Rectal smooth muscle tissue (tissue), 1 donor: ENCODE measurements around the gene E2F8.
"Not testable (repeated sequence)": the region's sequence is repeated elsewhere in the genome, so short reads cannot be mapped to it uniquely, and the experiment has no call there.

Experiments used
- H3K27ac ChIP-seq: one replicate; pipeline ENCODE4 v1.7.0; 2013; ENCODE audit warnings: low read depth, low read length, inconsistent platforms
- H3K27me3 ChIP-seq: one replicate; pipeline ENCODE4 v1.7.0; 2013; ENCODE audit warnings: low read length; ENCODE audit not compliant: control insufficient read depth, insufficient read depth
- H3K36me3 ChIP-seq: one replicate; pipeline ENCODE4 v1.7.0; 2013; ENCODE audit warnings: low read length; ENCODE audit not compliant: control insufficient read depth, insufficient read depth
- H3K4me1 ChIP-seq: one replicate; pipeline ENCODE4 v1.7.0; 2013; ENCODE audit warnings: low read length; ENCODE audit not compliant: control insufficient read depth, insufficient read depth
- H3K4me3 ChIP-seq: one replicate; pipeline ENCODE4 v1.7.0; 2013; ENCODE audit warnings: low read length
- H3K9ac ChIP-seq: one replicate; pipeline ENCODE4 v1.7.0; 2013; ENCODE audit warnings: low read length

E2F8 gene

GRCh38 chr11:19240420-19241259 is at the start of gene E2F8:
Gene E2F8 (minus strand): TSS chr11:19240945. CDS start chr11:19240121, 824 bp downstream.
- H3K27ac ChIP-seq: no peak within 1 kb of the TSS
- H3K4me1 ChIP-seq: peaks cover 2% of the 10 kb centered on the region
- H3K36me3 ChIP-seq: no peaks in the 10 kb centered on the region
- peaks cover 26% of the 10 kb centered on the region for H3K27me3 ChIP-seq
- H3K9ac ChIP-seq: peak within 1 kb of the TSS; percentile 10
- H3K4me3 ChIP-seq: peak within 1 kb of the TSS; percentile 77

GRCh38 chr11:19290356-19290755 is 49.6 kb upstream of the E2F8 start:
- Histone ChIP-seq H3K9ac (no peak overlapping the region), H3K36me3 (no peaks in the 10 kb centered on the region), H3K4me1 (no peaks in the 10 kb centered on the region), H3K4me3 (no peak overlapping the region), H3K27ac (no peak overlapping the region), H3K27me3 (no peaks in the 10 kb centered on the region)

GRCh38 chr11:19288256-19288655 is 47.5 kb upstream of the E2F8 start:
- Histone ChIP-seq H3K4me1 (no peaks in the 10 kb centered on the region), H3K27ac (no peak overlapping the region), H3K36me3 (no peaks in the 10 kb centered on the region), H3K4me3 (no peak overlapping the region), H3K9ac (no peak overlapping the region), H3K27me3 (peaks cover 4% of the 10 kb centered on the region)

GRCh38 chr11:19286411-19286810 is 45.7 kb upstream of the E2F8 start:
- Histone ChIP-seq H3K27ac (no peak overlapping the region), H3K36me3 (no peaks in the 10 kb centered on the region), H3K27me3 (peaks cover 4% of the 10 kb centered on the region), H3K4me3 (no peak overlapping the region), H3K9ac (no peak overlapping the region), H3K4me1 (no peaks in the 10 kb centered on the region)

- no peak overlapping the region for H3K27ac ChIP-seq
- H3K27me3 ChIP-seq: peaks cover 4% of the 10 kb centered on the region
- H3K4me3 ChIP-seq: no peak overlapping the region
- no peaks in the 10 kb centered on the region for H3K36me3 ChIP-seq
- no peaks in the 10 kb centered on the region for H3K4me1 ChIP-seq
- H3K9ac ChIP-seq: no peak overlapping the region
Observed at GRCh38 chr11:19284881-19285280, 44.1 kb upstream of the E2F8 start.

- no peaks in the 10 kb centered on the region for H3K4me1 ChIP-seq
- H3K27me3 ChIP-seq: peaks cover 4% of the 10 kb centered on the region
- H3K9ac ChIP-seq: no peak overlapping the region
- H3K36me3 ChIP-seq: no peaks in the 10 kb centered on the region
- H3K27ac ChIP-seq: no peak overlapping the region
- H3K4me3 ChIP-seq: no peak overlapping the region
Observed at GRCh38 chr11:19283991-19284390, 43.2 kb upstream of the E2F8 start.

- H3K9ac ChIP-seq: no peak overlapping the region
- no peak overlapping the region for H3K27ac ChIP-seq
- H3K4me3 ChIP-seq: no peak overlapping the region
- peaks cover 4% of the 10 kb centered on the region for H3K27me3 ChIP-seq
- no peaks in the 10 kb centered on the region for H3K4me1 ChIP-seq
- no peaks in the 10 kb centered on the region for H3K36me3 ChIP-seq
Observed at GRCh38 chr11:19281555-19281954, 40.8 kb upstream of the E2F8 start.

GRCh38 chr11:19281041-19281440 is 40.3 kb upstream of the E2F8 start:
- Histone ChIP-seq H3K4me1 (no peaks in the 10 kb centered on the region), H3K9ac (no peak overlapping the region), H3K36me3 (no peaks in the 10 kb centered on the region), H3K4me3 (no peak overlapping the region), H3K27me3 (peaks cover 4% of the 10 kb centered on the region), H3K27ac (no peak overlapping the region)

GRCh38 chr11:19279451-19279850 is 38.7 kb upstream of the E2F8 start:
- H3K4me3 ChIP-seq: no peak overlapping the region
- no peaks in the 10 kb centered on the region for H3K36me3 ChIP-seq
- H3K4me1 ChIP-seq: no peaks in the 10 kb centered on the region
- no peak overlapping the region for H3K9ac ChIP-seq
- H3K27me3 ChIP-seq: no peaks in the 10 kb centered on the region
- H3K27ac ChIP-seq: no peak overlapping the region

GRCh38 chr11:19276859-19277808 is 36.4 kb upstream of the E2F8 start:
- Histone ChIP-seq H3K36me3 (no peaks in the 10 kb centered on the region), H3K27ac (no peak overlapping the region)

GRCh38 chr11:19275496-19275895 is 34.8 kb upstream of the E2F8 start:
- Histone ChIP-seq H3K4me1 (no peaks in the 10 kb centered on the region), H3K27me3 (no peaks in the 10 kb centered on the region), H3K4me3 (no peak overlapping the region), H3K27ac (no peak overlapping the region), H3K9ac (no peak overlapping the region), H3K36me3 (no peaks in the 10 kb centered on the region)

More at GRCh38 chr11:19276859-19277808, 36.4 kb upstream of the E2F8 start:
- no peaks in the 10 kb centered on the region for H3K27me3 ChIP-seq
- no peaks in the 10 kb centered on the region for H3K4me1 ChIP-seq
- H3K9ac ChIP-seq: no peak overlapping the region
- no peak overlapping the region for H3K4me3 ChIP-seq

GRCh38 chr11:19273219-19273618 is 32.5 kb upstream of the E2F8 start:
- H3K4me3 ChIP-seq, H3K27me3 ChIP-seq, H3K27ac ChIP-seq, H3K36me3 ChIP-seq, H3K9ac ChIP-seq, H3K4me1 ChIP-seq: not testable (repeated sequence)
